NCI-H345 treated with DMSO at 0.1 percent for 48 hours (cell line): ENCODE results near the gene EEF1AKMT2.
"Not testable (repeated sequence)": the region's sequence is repeated elsewhere in the genome, so short reads cannot be mapped to it uniquely, and the experiment has no call there.

Experiments
- DNase-seq: peaks from one replicate; lab custom pipeline; 2025; ENCODE audit not compliant: unreplicated experiment; lab: John Stamatoyannopoulos, UW

Gene EEF1AKMT2

DNA sequence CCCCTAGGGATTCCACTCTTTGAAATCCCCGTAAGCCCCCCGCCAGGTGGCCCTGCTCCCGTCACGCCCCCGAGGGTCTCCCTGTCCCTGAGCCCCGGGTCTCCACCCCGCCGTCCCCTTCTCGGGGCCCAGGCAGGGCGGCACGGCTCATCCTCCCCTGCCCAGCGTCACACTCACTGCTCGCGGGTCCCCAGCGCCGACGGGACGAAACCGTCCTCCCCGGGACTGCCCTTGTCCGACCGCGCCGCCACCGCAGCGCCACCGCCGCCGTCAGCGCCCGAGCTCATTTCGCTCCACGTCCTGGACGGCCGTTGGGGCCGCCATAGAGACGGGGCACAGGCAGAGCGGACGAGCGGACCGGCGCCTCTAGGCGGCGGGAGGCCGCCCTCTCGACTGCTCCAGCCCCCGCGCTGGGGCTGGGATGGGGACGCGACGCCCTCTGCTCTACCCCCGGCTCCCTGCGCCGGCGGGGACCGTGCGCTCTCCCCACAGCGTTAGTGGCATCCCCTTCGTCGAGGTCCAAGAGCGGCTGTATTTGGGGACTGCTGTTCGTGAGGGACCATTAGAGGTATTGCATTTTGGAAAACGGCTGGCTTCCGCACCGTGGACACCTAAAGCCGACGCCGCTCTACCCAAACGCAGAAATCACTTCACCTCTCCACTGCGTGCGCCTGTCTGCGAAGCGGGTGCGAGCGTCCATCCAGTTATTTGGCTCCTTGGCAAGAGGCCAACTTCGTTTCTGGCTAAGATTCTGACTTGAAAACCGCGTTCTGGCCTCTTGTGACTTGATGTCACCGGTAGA lies at the start of gene EEF1AKMT2:
EEF1AKMT2 (minus strand) TSS at position 341 of the 802 bp plus-strand sequence; CDS start at position 287, 54 bp downstream.
- DNase-seq = peak; percentile 36

DNA sequence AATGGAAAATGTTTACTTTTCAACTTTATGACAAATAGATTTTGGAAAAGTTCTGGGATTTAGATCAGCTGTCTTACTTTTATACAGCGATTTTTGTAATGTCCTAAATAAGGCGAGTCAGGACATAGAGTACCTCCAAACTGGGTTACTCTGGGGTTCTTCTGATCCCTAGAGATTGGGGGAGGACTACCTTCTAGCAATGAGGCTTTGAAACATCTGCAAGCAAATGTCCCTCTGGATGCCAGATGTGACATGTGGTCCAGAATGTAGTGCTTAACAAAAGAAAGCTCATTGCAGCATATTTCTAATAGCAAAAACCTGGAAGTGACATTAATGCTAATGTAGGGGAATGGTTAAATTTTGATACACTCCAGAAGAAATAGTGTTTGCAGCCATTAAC lies 46.0 kb upstream of the EEF1AKMT2 start:
- no peak for DNase-seq

DNA sequence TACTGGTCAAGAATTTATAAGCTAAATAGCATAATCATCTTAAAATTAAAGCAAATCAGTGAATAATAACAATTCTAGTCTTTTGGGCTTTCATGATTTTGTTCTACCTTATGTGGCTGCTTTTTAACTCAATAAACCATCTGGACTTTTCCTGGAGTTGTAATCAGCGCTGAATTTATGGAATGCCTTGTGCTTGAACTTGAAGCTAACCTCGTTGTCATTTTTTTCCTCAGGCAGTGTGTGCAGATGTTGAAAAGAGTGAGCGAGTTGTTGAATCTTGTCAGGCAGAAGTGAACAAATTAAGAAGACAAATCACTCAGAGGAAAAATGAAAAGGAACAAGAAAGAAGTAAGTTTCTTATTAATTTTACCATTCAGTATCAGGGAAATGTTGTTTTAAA lies 39.4 kb upstream of the EEF1AKMT2 start:
- DNase-seq = no peak

DNA sequence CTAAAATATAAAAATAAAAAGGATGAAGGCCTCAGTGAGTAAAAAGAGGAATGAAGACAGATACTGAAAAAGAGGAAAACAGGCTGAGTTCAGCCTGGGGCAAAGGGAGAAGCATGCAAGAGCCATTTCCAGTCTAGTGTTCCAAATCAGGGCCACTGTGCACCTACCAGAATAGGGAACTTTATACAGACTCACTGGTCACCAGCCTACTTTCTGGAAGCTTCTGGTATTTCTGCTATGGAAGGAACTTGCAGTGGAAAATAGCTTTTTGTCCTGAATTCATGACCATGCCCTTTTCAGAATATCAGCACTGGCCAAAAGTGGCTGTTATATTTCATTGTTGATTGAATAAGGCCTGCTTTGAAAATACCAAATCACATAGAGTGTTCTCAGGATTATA lies 38.8 kb upstream of the EEF1AKMT2 start:
- no peak for DNase-seq

DNA sequence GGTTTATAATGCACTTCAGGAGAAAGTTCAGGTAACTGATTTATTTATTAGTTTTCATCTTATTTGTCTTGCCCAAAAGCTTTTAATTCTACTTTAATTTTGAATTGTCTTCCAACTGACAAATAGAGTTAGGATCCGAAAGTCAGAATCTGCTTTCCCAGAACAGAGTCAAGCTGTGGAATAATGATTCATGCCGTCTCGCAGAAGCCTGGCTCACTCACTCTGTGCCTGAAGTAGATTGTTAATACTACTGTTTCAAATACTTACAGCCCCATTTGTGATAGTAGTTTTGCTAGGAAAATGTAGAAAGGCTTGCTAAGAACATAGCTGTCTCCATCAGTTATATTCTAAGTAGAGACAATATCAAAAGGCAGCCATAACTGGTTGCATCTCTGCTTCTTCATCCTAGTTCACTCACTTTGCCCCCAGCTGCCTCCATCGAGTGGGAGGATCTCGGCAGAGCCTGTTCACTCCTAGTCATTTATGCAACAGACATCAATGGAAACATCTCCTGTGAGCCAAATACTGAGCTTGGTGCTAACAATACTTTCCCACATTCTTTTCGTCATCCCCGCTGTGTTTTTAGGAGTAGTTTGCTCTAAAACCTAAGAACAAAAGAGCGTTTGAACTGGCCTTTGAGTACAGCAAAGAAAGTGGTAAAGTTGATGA lies 37.9 kb upstream of the EEF1AKMT2 start:
- DNase-seq = no peak

DNA sequence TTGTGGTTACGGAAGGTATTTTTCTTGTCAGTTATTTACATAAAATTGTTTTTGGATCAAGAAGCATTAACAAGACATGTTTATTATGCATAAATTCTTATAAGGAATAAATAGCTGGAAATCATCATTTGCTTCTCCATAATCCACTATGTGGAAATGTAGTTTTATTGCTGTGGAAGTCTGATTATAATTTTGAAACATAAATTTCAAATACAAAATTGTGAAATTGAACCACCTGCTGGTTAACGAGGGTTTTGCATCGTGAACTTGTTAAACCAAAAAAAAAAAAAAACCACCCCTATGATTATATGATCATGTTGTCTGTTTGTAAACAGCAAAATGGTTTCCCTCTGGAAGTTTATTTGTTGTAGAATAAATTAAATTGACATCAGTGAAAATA lies 35.8 kb upstream of the EEF1AKMT2 start:
- DNase-seq = no peak

DNA sequence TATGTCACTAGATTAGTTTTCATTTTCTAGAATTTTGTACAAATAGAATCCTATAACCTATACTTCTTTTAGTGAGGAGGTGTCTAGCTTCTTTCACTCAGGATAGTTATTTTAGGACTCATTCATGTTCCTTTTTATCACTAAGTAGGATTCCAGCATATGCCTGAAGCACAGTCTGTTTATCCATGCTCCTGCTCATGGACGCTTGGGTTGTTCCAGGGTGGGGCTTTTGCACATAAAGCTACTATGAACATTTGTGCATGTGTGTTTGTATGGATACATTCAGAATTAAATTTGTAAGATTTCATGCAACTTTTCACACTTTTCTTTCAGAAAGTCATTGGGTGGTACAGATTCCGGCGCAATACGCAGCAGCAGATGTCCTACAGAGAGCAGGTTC lies 34.6 kb upstream of the EEF1AKMT2 start:
- DNase-seq = no peak

DNA sequence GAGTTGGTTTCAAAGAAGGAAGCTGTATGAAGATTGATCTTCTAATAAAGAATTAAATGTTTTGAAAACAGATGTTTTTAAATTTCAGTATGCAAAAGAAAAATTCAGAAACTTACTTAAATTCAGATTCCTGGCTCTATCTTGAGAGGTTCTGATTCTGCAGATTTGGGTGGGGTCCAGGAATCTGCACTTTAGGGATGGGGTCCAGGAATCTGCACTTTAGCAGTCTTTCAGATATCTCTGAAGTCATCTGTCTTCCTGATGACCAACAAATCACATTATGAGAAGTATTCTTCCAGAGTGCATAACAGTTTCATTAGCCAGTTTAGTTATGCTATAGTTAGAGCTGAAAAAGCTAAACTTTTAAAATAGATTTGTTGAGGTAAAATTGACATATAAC lies 34.0 kb upstream of the EEF1AKMT2 start:
- DNase-seq = no peak

DNA sequence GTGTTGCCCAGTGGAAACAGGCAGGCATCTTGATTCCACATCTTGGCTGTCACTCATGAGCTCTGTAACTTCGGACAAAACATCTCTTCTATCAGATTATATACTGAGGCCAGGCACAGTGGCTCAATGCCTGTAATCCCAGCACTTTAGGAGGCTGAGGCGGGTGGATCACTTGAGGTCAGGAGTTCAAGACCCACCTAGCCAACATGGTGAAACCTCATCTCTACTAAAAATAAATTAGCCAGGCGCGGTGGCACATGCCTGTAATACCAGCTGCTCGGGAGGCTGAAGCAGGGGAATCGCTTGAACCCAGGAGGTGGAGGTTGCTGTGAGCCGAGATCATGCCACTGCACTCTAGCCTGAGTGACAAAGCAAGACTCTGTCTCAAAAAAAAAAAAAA lies 33.2 kb upstream of the EEF1AKMT2 start:
- DNase-seq = not testable (repeated sequence)

DNA sequence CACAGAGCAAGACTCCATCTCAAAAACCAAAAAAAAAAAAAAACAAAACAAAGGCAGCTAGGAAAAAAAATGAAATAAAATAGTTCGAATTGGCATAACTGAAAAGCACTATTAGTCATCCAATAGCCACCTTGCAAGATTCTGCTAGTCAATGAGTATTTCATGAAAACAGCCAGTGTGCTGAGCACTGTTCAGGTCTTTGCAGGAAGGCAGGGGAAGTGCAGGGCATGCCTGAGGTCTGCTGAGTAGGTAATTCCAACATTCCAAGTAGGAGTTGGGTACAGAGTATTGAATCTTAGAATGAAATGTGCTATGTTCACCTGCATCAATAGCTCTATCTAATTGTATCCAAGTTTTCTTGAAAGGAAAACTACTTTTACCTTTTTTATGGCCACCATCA lies 32.8 kb upstream of the EEF1AKMT2 start:
- DNase-seq = no peak

DNA sequence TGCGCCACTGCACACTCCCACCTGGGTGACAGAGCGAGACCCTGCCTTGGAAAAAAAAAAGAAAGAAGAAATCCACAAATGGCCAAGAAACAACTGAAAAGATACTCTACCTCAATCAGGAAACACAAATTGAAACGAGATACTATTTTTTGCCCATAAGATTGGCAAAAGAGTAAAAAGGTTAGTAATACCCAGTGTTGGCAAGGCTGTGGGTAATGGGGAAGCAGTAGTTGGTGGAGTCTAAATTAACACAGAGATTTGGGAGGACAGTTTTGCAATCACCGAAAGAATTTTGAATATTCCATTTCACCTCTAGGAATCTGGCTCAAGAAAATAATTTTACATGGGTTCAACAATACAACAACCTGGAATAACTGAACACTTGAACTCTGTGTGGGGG lies 29.8 kb upstream of the EEF1AKMT2 start:
- DNase-seq = no peak

DNA sequence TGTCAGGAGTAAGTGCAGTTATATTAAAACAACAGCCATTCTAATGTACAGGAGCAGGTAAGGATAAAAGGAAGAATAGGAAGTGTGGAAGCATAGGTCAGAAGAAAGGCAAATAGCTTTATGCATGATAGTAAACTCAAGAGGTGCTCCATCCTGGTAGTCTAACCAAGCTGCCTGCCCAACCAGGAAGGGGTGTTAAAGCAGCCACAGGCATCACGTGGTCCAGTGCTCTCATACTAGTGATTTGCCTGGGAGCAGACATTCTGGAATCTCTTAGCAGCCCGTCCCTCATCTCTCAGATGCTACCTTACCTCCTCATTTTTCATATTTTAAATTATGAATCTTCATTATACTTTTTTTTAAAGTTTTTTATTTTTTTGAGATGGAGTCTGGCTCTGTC lies 28.4 kb upstream of the EEF1AKMT2 start:
- DNase-seq = no peak

DNA sequence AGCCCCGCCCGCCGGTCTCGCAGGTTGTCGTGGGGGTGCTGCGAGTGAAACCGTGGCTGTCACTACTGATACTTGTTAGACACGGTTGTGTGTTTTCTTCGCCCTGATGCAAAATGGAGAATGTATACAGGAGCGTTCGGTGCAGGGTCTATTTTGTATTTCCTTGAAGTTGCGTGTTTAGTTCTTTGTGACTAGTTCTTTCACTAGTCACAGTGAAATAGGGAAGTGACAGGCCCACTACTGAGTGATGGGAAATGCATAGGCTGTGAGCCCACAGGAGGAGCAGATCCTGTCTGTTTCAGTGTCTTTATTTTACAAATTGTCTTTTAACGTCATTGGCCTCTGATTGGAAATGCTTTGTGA lies 10.6 kb upstream of the EEF1AKMT2 start:
- DNase-seq = no peak

DNA sequence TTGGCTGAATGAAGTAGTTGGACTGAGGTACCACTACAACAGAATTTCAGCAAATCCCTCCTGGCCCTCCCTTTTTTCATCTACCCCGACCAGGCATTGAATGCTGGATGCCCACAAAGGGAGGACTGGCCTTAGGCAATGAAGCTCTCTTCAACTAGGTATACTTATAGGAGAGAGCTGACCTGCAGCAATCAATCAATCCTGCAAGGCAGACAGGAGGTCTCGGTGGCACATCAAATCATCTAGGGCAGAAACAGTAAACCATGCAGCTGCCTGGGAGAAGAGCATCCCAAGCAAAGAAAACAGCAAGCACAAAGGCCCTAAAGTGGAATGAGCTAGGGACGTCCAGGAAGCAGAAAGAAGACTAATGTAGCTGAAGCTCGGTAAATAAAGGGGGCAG lies 7.5 kb upstream of the EEF1AKMT2 start:
- DNase-seq = no peak

DNA sequence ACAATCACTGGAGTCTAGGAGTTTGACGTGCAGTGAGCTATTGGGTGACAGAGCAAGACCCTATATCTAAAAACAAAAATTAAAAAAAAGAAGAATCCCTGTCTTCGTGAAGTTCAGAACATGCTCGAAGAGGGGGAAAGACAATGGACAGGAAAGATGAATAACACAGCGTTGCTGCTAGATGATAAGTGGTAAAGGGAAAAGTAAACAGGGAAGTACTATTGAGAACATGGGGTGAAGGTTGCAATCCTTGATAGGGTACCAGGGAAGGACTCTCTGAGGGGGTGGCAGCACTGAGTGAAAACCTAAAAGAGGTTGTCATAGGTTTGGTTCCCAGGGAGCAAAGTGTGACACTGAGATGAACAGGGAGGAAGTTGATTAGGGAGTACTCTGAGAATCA lies 7.1 kb upstream of the EEF1AKMT2 start:
- DNase-seq = no peak

DNA sequence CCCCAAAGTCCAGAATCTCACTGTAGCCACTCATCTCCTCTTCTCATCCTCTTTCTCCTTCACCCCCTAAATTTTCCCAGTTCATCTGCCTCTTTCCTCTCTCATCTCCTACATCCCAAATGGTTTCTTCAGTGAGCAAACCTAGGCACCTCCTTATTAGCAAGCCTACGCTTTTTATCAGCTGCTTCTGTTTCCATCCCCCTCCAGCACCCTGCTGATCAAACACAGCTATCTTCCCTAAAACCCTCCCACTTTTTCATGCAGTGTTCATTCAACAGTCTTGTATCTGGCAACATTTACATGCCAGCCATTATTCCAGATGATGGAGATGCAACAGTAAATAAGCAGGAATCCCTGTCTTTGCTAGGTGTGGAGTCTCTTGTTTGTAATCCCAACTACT lies 6.7 kb upstream of the EEF1AKMT2 start:
- DNase-seq = no peak

DNA sequence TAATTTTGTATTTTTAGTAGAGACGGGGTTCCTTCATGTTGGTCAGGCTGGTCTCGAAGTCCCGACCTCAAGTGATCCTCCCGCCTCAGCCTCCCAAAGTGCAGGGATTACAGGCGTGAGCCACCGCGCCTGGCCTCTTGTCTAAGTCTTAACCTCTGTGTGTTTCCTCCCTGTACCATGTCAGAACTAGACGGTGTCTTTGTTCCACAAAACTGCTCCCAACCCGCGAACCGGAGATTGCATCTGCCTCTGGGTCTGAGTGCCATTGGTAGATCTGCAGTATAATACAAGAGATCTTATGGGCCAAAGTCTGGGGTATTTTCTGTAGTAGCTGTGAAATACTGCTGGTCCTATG lies 1.3 kb upstream of the EEF1AKMT2 start:
- DNase-seq = no peak

DNA sequence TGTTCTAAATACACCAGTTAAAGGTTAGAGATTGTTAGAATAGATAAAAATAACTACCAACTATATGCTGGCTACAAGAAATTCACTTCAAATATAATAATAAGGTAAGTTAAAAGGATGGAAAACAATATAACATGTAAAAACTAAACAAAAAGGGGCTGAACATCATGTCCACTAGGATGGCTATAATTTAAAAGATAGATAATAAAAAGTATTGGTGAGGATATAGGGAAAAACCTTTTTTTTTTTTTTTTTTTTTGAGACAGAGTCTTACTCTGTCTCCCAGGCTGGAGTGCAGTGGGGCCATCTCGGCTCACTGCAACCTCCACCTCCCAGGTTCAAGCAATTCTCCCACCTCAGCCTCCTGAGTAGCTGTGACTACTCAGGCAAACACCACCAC lies 8.8 kb downstream of the EEF1AKMT2 start:
- not testable (repeated sequence) for DNase-seq

DNA sequence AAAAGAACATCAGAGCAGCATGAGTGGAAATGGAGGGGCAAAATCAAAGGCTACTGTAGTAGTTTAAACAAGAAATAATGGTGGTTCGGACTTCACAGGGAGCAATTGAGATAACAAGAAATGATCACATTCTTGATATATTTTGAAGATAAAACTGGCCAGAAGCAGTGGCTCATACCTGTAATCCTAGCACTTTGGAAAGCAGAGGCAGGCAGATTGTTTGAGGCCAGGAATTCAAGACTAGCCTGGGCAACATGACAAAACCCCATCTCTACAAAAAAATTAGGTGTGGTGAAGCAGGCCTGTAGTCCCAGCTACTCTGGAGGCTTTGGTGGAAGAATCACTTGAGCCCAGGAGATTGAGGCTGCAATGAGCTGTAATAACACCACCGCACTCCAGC lies 22.9 kb downstream of the EEF1AKMT2 start:
- no peak for DNase-seq

DNA sequence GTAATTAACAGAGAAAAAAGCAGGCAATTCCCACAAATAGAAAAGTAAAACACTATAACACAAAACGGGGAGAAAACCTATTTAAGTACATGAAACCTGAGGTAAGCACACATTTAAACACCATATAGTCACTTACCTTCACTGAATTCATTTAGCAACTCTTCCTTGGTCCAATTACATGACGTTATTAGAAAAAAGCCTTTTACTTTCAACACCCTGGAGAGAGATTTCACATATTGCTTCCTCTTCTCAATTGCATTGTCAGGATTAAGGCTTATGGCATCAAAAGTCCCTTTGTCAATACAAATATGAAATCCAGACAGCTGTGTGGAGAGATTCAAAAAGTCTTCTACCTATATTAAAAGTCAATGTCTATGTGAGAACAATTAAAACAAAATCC lies 26.4 kb downstream of the EEF1AKMT2 start:
- DNase-seq = no peak

DNA sequence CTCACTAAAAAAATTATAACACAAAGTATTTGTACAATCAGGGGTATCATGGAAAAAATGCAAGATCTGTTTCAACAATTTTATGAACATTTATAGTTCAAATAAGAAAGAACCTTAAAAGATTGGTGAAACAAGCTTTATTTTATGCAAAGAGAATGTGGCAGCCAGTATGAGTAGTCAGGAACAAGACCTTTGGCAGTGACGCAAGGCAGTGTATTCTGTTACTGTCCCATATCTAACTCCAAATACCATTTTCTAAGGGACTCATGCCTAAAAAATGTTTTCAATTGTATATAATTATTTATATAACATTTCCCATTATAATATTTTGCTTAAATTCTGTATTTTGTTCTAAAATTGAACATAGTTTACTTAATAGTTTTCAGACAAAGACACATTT lies 28.4 kb downstream of the EEF1AKMT2 start:
- DNase-seq = no peak

DNA sequence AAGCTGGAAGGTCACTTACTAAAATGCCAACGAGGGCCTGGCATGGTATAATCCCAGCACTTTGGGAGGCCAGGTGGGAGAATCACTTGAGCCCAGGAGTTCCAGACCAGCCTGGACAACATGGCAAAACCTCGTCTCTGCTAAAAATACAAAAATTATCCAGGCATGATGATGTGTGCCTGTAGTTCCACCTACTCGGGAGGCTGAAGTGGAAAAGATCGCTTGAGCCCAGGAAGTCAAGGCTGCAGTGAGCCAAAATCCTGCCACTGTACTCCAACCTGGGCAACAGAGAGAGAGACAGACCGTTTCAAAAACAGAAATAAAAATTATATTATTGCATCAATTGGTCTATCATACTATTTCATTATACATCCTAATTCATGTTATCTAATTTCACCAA lies 29.4 kb downstream of the EEF1AKMT2 start:
- DNase-seq = no peak
